ENCODE results near the gene CCR5. TPM values are rescaled to one million over a fixed set of nuclear protein-coding genes. Genes with fewer than 3 reads are reported as not detected.
"Not testable (repeated sequence)": the region's sequence is repeated elsewhere in the genome, so short reads cannot be mapped to it uniquely, and the experiment has no call there.

CCR5 gene
- total RNA-seq, 4 donors from 2014 or later: 0.66 to 1.7 (median 1.1) TPM

- no peaks in the 10 kb centered on the region for H3K27me3 ChIP-seq
- no peaks in the 10 kb centered on the region for H3K9me3 ChIP-seq
- peaks cover 0 to 2% (median 0%) of the 10 kb centered on the region in 4 donors for H3K4me1 ChIP-seq
- TF ChIP-seq POLR2A (IDR thresholded peaks at IDR 0.05) (no peak), CTCF (IDR thresholded peaks at IDR 0.05) (no peak)
- H3K27ac ChIP-seq: no peak overlapping the region
- H3K4me3 ChIP-seq: no peak overlapping the region
- no peak for DNase-seq
- H3K36me3 ChIP-seq: no peaks in the 10 kb centered on the region
Observed at GRCh38 chr3:46399557-46399956, 28.8 kb downstream of the CCR5 start.

- TF ChIP-seq POLR2A (IDR thresholded peaks at IDR 0.05) (no peak), CTCF (IDR thresholded peaks at IDR 0.05) (no peak)
- Histone ChIP-seq H3K36me3 (no peaks in the 10 kb centered on the region), H3K4me3 (no peak overlapping the region), H3K4me1 (peaks cover 0 to 7% (median 0%) of the 10 kb centered on the region in 4 donors), H3K9me3 (no peaks in the 10 kb centered on the region), H3K27ac (no peak overlapping the region), H3K27me3 (no peaks in the 10 kb centered on the region)
- DNase-seq: peak in 1 of 3 donors; percentile 35
Observed at GRCh38 chr3:46400000-46400734, 29.4 kb downstream of the CCR5 start.

- no peaks in the 10 kb centered on the region for H3K27me3 ChIP-seq
- no peak overlapping the region for H3K27ac ChIP-seq
- H3K4me1 ChIP-seq: peaks cover 0 to 12% (median 1%) of the 10 kb centered on the region in 4 donors
- no peak for TF ChIP-seq CTCF (IDR thresholded peaks at IDR 0.05)
- no peak for TF ChIP-seq POLR2A (IDR thresholded peaks at IDR 0.05)
- no peak overlapping the region for H3K4me3 ChIP-seq
- no peaks in the 10 kb centered on the region for H3K36me3 ChIP-seq
- DNase-seq: no peak
- H3K9me3 ChIP-seq: no peaks in the 10 kb centered on the region
Observed at GRCh38 chr3:46400846-46401245, 30.1 kb downstream of the CCR5 start.

GRCh38 chr3:46401579-46401978, 30.8 kb downstream of the CCR5 start:
- peak in 1 of 3 donors; percentile 33 for DNase-seq
- H3K9me3 ChIP-seq: no peaks in the 10 kb centered on the region
- no peaks in the 10 kb centered on the region for H3K27me3 ChIP-seq
- no peaks in the 10 kb centered on the region for H3K36me3 ChIP-seq
- no peak overlapping the region for H3K4me3 ChIP-seq
- peaks cover 0 to 20% (median 5%) of the 10 kb centered on the region in 4 donors for H3K4me1 ChIP-seq
- TF ChIP-seq CTCF (IDR thresholded peaks at IDR 0.05) (no peak), POLR2A (IDR thresholded peaks at IDR 0.05) (no peak)
- no peak overlapping the region for H3K27ac ChIP-seq

- H3K4me3 ChIP-seq, H3K9me3 ChIP-seq, DNase-seq, H3K27me3 ChIP-seq, H3K27ac ChIP-seq, H3K36me3 ChIP-seq: not testable (repeated sequence)
- peaks cover 0 to 29% (median 8%) of the 10 kb centered on the region in 4 donors for H3K4me1 ChIP-seq
Observed at GRCh38 chr3:46402902-46403301, 32.2 kb downstream of the CCR5 start.

GRCh38 chr3:46405301-46406019, 34.7 kb downstream of the CCR5 start:
- H3K36me3 ChIP-seq: no peaks in the 10 kb centered on the region
- no peaks in the 10 kb centered on the region for H3K9me3 ChIP-seq
- DNase-seq: peak in 2 of 3 donors; percentile 77 to 80
- H3K4me1 ChIP-seq: peaks cover 0 to 38% (median 8%) of the 10 kb centered on the region in 4 donors
- peak overlapping the region; percentile 6 to 97 (median 85) for H3K27ac ChIP-seq
- TF ChIP-seq CTCF (IDR thresholded peaks at IDR 0.05): no peak
- peak; percentile 7 to 60 for TF ChIP-seq POLR2A (IDR thresholded peaks at IDR 0.05)
- H3K4me3 ChIP-seq: peak overlapping the region in 2 of 4 donors; percentile 24 to 30
- H3K27me3 ChIP-seq: no peaks in the 10 kb centered on the region

Data from Peyer's patch (tissue), 4 donors.